ENCODE results near the gene INSM2. TPM values are rescaled to one million over a fixed set of nuclear protein-coding genes. Genes with fewer than 3 reads are reported as not detected.

The INSM2 gene
- total and polyA plus RNA-seq, 2 of the 4 experiments (the other 2 are of a cell fraction): not detected

DNA sequence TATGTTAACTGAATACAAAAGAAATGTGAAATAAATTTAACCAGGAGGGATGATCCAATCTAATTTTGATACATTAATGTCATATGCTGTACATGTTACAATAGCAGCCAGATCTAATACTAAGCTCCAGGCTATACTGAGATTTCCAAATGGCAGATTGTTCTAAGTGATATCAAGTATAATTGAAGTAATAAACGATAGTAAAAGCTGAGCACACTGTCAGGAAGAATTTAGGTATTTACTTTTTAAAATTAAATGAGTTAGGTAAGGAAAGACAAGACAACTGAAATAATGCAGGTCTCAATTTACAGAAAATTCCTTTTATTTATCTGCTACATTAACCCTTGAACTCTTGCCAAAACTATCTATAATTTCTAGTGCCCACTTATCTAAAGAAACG, 39.9 kb downstream of the INSM2 start:
- no peak overlapping the region for H2AFZ ChIP-seq (replicated peaks; ENCODE audit: low read length, poor library complexity)
- CTCF ChIA-PET: no interaction called here
- intact Hi-C loops (cut with micrococcal nuclease): no loop called here

More for the DNA sequence above, 39.9 kb downstream of the INSM2 start:
- Histone ChIP-seq H3K4me1 (ENCODE audit: control insufficient read depth, insufficient read depth, low read length) (no peaks in the 10 kb centered on the region), H2BK20ac (ENCODE audit: low read depth, low read length) (no peak overlapping the region), H2BK120ac (ENCODE audit: low read depth, low read length) (no peak overlapping the region), H2BK5ac (ENCODE audit: low read depth, low read length, poor library complexity, severe bottlenecking) (no peak overlapping the region), H3K9ac (ENCODE audit: low read depth, low read length) (no peak overlapping the region), H3K4me3 (ENCODE audit: insufficient read depth, low read depth, low read length) (no peak overlapping the region), H3K9me3 (ENCODE audit: control insufficient read depth, insufficient read depth, low read length) (no peaks in the 10 kb centered on the region), H3K79me1 (ENCODE audit: low read depth in 1 of 2, low read length in 2 of 2) (no peaks in the 10 kb centered on the region), H3K9me1 (ENCODE audit: insufficient read depth, low read length) (no peaks in the 10 kb centered on the region), H3K18ac (ENCODE audit: low read depth, low read length) (no peak overlapping the region), H2AK5ac (ENCODE audit: low read depth, low read length) (no peak overlapping the region), H4K8ac (ENCODE audit: low read depth in 2 of 2, low read length in 2 of 2) (no peak overlapping the region), H2BK15ac (ENCODE audit: low read depth, low read length) (no peak overlapping the region), H3K27ac (ENCODE audit: insufficient read depth, low read length) (no peak overlapping the region), H3K36me3 (ENCODE audit: control insufficient read depth, insufficient read depth, low read length) (no peaks in the 10 kb centered on the region), H2AK9ac (replicated peaks; ENCODE audit: low read depth, low read length, poor library complexity) (no peak overlapping the region), H4K91ac (ENCODE audit: insufficient read depth, low read depth, low read length) (no peak overlapping the region), H4K5ac (ENCODE audit: low read depth, low read length) (no peak overlapping the region), H3K14ac (replicated peaks; ENCODE audit: low read depth, low read length) (no peak overlapping the region), H3K4me2 (ENCODE audit: low read depth, low read length) (no peak overlapping the region), H3K23ac (ENCODE audit: low read depth, low read length) (no peak overlapping the region), H3K56ac (ENCODE audit: extremely low read depth, insufficient read depth, low read length) (no peak overlapping the region), H3K4ac (ENCODE audit: low read depth, low read length) (no peak overlapping the region), H3K27me3 (ENCODE audit: control insufficient read depth, insufficient read depth, low read length) (no peaks in the 10 kb centered on the region), H4K20me1 (ENCODE audit: insufficient read depth, low read length) (no peaks in the 10 kb centered on the region)
- in situ Hi-C loops (cut with MboI; ENCODE audit: low sequenced_read_pairs) (no loop called here), dilution Hi-C loops (cut with HindIII; ENCODE audit: low sequenced_read_pairs, unreplicated experiment) (no loop called here)
- WGBS, 2 experiments (ENCODE audit: extremely low coverage in 2 of 2, insufficient read length in 1 of 2): no CpG with 5 or more reads among the region's 2 CpGs
- POLR2A ChIA-PET (ENCODE audit: unreplicated experiment): no interaction called here
- BruUV-seq (replicated peaks): no TSS peak
- TF ChIP-seq CEBPB (IDR thresholded peaks at IDR 0.05; ENCODE audit: low read depth, low read length) (no peak), NFE2L2 (IDR thresholded peaks at IDR 0.05; ENCODE audit: low read depth, low read length) (no peak), RAD21 (IDR thresholded peaks at IDR 0.05; ENCODE audit: low read length) (no peak), MXI1 (IDR thresholded peaks at IDR 0.05; ENCODE audit: borderline replicate concordance, low read depth, low read length) (no peak), RCOR1 (IDR thresholded peaks at IDR 0.05; ENCODE audit: insufficient replicate concordance, low read length) (no peak)
- TF ChIP-seq, protein P1, sequence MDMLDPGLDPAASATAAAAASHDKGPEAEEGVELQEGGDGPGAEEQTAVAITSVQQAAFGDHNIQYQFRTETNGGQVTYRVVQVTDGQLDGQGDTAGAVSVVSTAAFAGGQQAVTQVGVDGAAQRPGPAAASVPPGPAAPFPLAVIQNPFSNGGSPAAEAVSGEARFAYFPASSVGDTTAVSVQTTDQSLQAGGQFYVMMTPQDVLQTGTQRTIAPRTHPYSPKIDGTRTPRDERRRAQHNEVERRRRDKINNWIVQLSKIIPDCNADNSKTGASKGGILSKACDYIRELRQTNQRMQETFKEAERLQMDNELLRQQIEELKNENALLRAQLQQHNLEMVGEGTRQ (IDR thresholded peaks at IDR 0.05; ENCODE audit: low read depth, low read length): no peak
- DNase-seq (no peak), ATAC-seq (ENCODE audit: low read depth) (no peak)
